Activated CD4-positive, alpha-beta T cell treated with anti-CD3 and anti-CD28 coated beads, Interleukin-2, amount 10 ng/mL, durations not matched to agents 24 days and 14 days (primary cell): Measurements from ENCODE around the gene EML6. TPM values are rescaled to one million over a fixed set of nuclear protein-coding genes. Genes with fewer than 3 reads are reported as not detected.

Experiments used
- DNase-seq: peaks from one replicate; pipeline ENCODE4 v3.0.0; 2022
- H3K27ac Mint-ChIP-seq: one replicate; pipeline ENCODE4 v1.8.0; 2022; ENCODE audit warnings: mild to moderate bottlenecking, mixed read lengths
- H3K27me3 Mint-ChIP-seq: one replicate; pipeline ENCODE4 v1.8.0; 2022; ENCODE audit warnings: mixed read lengths
- H3K36me3 Mint-ChIP-seq: one replicate; pipeline ENCODE4 v1.8.0; 2022; ENCODE audit warnings: low read depth, mild to moderate bottlenecking, mixed read lengths
- H3K4me1 Mint-ChIP-seq: one replicate; pipeline ENCODE4 v1.8.0; 2021; ENCODE audit warnings: mixed read lengths
- H3K4me3 Mint-ChIP-seq: one replicate; pipeline ENCODE4 v1.8.0; 2022; ENCODE audit warnings: mild to moderate bottlenecking, moderate library complexity, mixed read lengths
- H3K9me3 Mint-ChIP-seq: one replicate; pipeline ENCODE4 v1.8.0; 2021; ENCODE audit warnings: mixed read lengths
- intact Hi-C: fragments of 100-400 bp; cut with micrococcal nuclease; formaldehyde crosslinking; loops from one replicate; pipeline ENCODE4 v1.15.1; 2023
- total RNA-seq: library from RNA; stranded (reverse); gene quantifications from 2 replicates; pipeline ENCODE4 v1.2.3, GENCODE V29; 2022

EML6 gene
- total RNA-seq, 1 donor from 2014 or later: 0.77 TPM

DNA sequence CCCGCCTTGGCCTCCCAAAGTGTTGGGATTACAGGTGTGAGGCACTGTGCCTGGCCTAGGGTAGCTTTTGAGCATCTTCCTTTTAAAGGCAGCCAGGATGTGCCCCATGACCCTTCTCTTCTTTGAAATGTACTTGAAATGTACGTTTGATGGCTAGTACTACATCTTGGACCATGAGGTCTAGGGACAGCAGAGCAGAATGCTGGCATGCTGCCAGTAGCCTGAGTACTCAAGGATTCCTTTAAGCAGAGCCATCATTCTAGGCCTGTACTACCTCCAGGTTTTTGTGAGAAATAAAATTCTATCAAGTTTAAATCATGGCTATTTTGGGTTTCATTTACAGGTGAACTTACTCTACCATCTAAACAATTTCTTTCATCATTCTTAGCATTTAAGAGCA lies 2.9 kb upstream of the EML6 start:
- H3K4me3 Mint-ChIP-seq: no peak overlapping the region
- no peaks in the 10 kb centered on the region for H3K9me3 Mint-ChIP-seq
- intact Hi-C loops: loop anchor here (5.0 kb wide), 4 partner anchors 198 to 972 kb away; partner anchors contain the start of genes PNPT1 and RTN4
- peaks cover 13% of the 10 kb centered on the region for H3K4me1 Mint-ChIP-seq
- H3K36me3 Mint-ChIP-seq: no peaks in the 10 kb centered on the region
- no peak for DNase-seq
- peaks cover 65% of the 10 kb centered on the region for H3K27me3 Mint-ChIP-seq
- H3K27ac Mint-ChIP-seq: no peak overlapping the region

DNA sequence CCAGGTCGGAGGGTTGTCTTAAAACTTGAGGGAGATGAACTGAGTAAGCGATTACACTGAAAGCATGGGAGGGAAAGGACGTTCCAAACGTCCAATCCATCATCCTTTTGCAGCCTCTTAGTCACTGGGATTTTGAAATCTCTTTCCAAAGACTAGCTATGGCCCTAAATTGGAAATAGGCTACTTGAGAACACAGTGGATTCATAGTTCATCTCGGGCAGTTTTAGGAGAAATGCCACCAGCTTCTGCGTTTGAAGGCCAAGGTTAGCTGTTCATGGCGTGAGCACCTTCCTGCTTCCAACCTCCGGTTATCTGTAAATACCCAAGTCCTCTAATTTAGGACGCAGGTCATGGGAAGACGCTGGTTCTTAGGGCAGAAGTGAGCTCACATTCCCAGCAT lies 821 bp upstream of the EML6 start:
- intact Hi-C loops: loop anchor here (1.0 to 5.0 kb wide), 12 partner anchors 42 to 970 kb away; partner anchors contain the start of genes ACYP2, CHAC2, CLHC1 and PNPT1
- no peaks in the 10 kb centered on the region for H3K9me3 Mint-ChIP-seq
- peak overlapping the region; percentile 82 for H3K27ac Mint-ChIP-seq
- peaks cover 74% of the 10 kb centered on the region for H3K27me3 Mint-ChIP-seq
- DNase-seq: no peak
- peak overlapping the region; percentile 96 for H3K4me3 Mint-ChIP-seq
- peaks cover 13% of the 10 kb centered on the region for H3K4me1 Mint-ChIP-seq
- H3K36me3 Mint-ChIP-seq: no peaks in the 10 kb centered on the region

DNA sequence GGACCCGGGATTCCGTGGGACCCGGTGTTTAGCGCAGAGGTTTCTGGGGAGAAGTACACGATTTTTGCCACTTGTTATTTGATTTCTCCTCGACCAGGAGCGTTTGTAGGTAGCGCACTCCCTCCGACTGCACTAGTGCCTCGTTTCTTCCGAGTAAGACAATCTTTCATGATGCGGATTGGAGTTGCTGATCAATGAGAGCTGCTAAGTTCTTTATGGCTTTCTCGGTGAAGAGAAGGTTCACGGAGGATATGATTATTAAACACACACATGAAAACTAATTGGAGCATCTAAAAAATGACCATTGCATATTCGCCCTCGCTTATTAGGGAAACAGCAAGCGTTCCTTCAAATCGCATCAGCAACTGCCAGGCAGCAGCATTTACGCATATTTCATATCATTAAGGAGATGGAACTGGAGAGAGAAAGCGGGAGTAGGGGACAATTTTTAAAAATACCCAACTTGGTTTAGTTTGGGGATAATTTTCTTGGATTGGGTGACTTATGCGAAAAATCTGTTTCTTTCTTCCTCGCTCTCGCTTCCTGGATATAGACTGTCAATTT lies 616 bp downstream of the EML6 start:
- H3K4me3 Mint-ChIP-seq: peak overlapping the region; percentile 96
- H3K4me1 Mint-ChIP-seq: peaks cover 13% of the 10 kb centered on the region
- no peaks in the 10 kb centered on the region for H3K9me3 Mint-ChIP-seq
- no peaks in the 10 kb centered on the region for H3K36me3 Mint-ChIP-seq
- peaks cover 72% of the 10 kb centered on the region for H3K27me3 Mint-ChIP-seq
- intact Hi-C loops: loop anchor here (1.0 to 5.0 kb wide), 12 partner anchors 44 to 968 kb away; partner anchors contain the start of genes ACYP2, CHAC2, CLHC1 and PNPT1
- peak overlapping the region; percentile 68 for H3K27ac Mint-ChIP-seq
- DNase-seq: no peak

DNA sequence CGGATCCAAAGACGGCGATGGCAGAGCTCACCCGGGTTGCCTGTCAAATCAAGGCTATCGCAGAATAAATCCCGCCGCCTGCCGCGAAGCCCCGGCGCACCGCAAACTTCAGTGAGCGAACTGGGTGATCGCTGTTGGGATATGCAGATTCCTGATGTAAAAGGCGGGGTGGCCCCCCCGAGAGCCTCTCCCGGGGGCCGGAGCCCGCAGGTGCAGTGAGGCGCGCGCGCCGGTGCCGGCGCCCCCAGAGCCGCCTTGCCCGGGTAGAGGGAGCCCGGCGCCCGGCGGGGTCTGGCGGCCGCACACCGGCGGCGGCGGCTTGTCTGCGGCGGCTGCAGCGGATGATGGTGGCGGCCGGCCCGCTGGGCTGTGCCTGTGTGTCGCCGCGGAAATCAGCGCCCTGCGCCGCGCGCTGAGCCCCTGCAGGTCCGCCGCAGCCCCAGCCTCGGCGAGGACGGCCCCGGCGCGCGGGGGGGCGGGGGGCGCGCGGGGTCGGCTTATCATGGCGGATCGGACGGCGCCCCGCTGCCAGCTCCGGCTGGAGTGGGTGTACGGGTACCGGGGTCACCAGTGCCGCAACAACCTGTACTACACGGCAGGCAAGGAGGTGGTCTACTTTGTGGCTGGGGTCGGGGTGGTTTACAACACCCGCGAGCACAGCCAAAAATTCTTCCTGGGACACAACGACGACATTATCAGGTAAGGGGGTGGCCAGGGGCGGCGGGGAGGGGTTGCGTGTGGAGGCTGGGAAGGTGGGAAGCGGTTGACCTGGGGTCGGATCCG lies 1.3 kb downstream of the EML6 start:
- Mint-ChIP-seq H3K36me3 (no peaks in the 10 kb centered on the region), H3K27ac (no peak overlapping the region), H3K27me3 (peaks cover 74% of the 10 kb centered on the region), H3K4me1 (peaks cover 13% of the 10 kb centered on the region), H3K9me3 (no peaks in the 10 kb centered on the region), H3K4me3 (peak overlapping the region; percentile 96)
- peak; percentile 77 for DNase-seq
- intact Hi-C loops: loop anchor here (5.0 kb wide), 4 partner anchors 202 to 968 kb away; partner anchors contain the start of genes PNPT1 and RTN4

DNA sequence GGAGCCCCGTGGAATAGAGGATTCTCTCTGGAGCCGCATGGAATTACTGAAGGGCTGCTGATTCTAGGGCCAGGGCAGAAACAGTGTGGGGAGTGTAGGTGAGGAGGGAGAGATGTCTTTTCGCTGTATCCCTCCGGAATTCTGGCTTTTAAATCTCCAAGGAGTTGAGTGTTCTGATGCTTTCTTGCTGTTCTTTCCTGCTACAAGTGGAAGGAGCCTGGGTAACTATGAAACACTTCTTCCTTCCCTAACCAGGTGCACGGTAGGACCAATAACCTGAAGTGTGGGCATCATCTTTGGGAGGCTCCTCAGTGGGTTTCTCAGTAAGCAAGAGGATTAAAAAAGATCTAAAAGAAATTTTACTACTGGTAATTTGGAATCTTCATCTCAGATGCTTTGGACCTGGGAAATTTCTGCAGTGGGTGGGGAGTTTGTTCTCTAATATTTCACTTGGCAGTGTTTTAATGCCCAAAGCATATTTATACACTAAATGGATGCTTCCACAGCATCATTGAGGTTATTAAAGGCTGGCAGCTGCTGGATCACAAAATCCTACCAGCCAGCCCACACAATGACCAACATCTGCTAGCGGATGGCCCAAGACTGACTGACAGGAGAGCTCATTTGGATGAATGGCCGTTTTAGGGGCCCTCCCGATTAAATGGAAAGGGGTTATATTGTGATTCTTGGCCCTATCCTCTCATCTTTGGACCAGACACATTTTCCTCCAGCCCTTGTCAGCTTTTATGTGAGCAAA lies 2.1 kb downstream of the EML6 start:
- intact Hi-C loops: no loop called here
- Mint-ChIP-seq H3K36me3 (no peaks in the 10 kb centered on the region), H3K4me3 (peak overlapping the region; percentile 81), H3K9me3 (no peaks in the 10 kb centered on the region), H3K27me3 (peaks cover 66% of the 10 kb centered on the region), H3K27ac (no peak overlapping the region), H3K4me1 (peaks cover 13% of the 10 kb centered on the region)
- peak; percentile 52 for DNase-seq

DNA sequence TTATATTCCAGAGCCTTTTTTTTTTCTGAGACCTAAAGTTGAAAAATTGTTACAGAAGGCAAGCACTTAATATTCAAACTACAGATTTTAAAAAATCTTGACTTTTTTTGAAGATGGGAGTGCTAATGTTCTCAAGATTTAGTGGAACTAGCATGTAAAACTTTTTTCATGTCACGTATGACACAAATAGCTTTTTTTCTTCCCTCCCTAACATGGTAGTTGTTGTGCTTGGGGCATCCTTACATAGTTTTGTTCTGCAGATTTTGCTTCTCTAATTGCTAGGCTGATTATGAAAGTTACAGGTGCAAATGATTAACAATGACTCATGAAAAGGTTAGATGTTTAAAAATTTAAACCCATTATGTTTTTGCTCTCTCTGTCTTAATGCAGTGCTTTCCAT lies 3.0 kb downstream of the EML6 start:
- Mint-ChIP-seq H3K36me3 (no peaks in the 10 kb centered on the region), H3K27ac (no peak overlapping the region), H3K9me3 (no peaks in the 10 kb centered on the region), H3K4me1 (peaks cover 13% of the 10 kb centered on the region), H3K4me3 (no peak overlapping the region), H3K27me3 (peaks cover 63% of the 10 kb centered on the region)
- intact Hi-C loops: no loop called here
- DNase-seq: no peak

DNA sequence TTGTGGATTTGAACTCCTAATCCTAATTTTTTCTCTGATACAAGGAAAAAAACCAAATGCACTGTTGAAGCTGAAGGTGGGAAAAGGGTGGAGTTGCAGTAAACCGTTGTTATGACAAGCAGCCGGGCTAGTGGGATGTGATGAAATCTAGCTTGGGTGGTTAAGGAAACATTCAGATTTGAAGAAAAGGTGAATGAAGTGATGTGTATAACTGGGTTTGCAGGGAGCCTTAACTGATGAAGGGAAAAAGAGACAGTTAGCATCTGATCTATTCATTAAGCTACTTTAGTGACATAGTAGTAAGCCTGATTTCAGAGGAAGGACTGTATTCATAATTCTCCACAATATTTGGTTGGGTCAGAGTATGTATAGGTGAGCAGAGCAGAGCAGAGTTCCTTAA lies 3.5 kb downstream of the EML6 start:
- peak; percentile 51 for DNase-seq
- no peak overlapping the region for H3K4me3 Mint-ChIP-seq
- H3K36me3 Mint-ChIP-seq: no peaks in the 10 kb centered on the region
- peaks cover 13% of the 10 kb centered on the region for H3K4me1 Mint-ChIP-seq
- intact Hi-C loops: no loop called here
- no peak overlapping the region for H3K27ac Mint-ChIP-seq
- H3K9me3 Mint-ChIP-seq: no peaks in the 10 kb centered on the region
- peaks cover 61% of the 10 kb centered on the region for H3K27me3 Mint-ChIP-seq

DNA sequence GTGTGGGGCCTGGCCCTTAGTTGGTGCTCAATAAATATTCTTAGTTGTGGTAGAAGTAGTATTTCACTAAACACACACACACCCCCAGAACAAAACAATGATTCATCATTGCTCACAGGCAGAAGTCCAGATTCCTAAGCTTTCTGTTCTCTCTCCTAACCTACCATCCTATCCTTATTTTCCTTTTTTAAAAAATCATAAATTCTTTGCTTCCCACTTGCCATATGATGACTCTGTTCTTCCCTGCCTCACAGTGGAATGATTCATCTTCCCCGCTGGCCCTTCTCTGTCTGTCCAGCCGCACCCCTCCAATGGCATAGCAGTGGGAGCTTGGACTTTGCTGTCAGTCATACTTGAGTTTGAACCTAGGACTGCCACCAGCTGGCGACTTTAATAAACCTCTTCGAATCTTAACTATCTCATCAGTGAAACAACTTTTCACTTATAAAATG lies 5.2 kb downstream of the EML6 start:
- Mint-ChIP-seq H3K4me1 (peaks cover 8% of the 10 kb centered on the region), H3K9me3 (no peaks in the 10 kb centered on the region), H3K36me3 (no peaks in the 10 kb centered on the region), H3K27me3 (peaks cover 61% of the 10 kb centered on the region), H3K27ac (no peak overlapping the region), H3K4me3 (no peak overlapping the region)
- no peak for DNase-seq
- intact Hi-C loops: no loop called here

DNA sequence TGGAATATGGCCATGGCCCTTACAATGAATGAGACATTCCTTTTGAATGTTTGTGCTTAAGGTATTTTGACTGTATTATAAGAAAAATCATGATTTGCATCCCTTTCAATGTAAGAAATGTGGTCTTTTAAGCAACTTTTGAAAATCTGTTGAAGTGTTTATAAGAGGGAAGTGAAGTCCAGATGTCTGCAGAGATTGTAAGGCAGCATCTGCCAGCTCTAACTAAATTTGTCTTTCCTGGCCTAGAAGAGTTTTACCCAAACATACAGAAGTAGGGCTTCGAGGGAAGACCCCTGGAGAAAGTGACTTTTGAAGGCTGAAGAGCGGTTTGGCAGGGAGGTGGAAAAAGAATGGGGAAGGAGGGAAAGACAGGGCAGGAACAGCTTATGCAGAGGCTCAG lies 12.2 kb downstream of the EML6 start:
- H3K4me1 Mint-ChIP-seq: no peaks in the 10 kb centered on the region
- peaks cover 20% of the 10 kb centered on the region for H3K27me3 Mint-ChIP-seq
- intact Hi-C loops: no loop called here

DNA sequence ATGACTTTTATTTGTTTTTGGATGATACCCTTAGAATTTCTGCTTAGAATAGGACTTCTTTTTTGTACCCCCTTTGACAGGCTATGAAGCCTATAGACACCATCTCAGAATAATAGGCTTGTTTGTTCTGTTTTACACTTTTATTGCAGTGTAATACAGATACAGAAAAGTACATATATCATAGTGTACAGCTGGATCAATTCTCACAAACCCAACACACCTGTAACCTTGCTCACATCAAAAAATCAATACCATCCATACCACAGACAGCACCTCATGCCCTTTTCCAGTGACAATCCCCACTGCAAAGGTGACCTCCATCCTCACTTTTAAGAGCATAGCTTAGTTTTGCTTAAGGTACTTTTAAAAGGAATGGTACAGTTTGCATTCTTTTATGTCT lies 14.8 kb downstream of the EML6 start:
- no peak for DNase-seq
- no peak overlapping the region for H3K4me3 Mint-ChIP-seq
- H3K27me3 Mint-ChIP-seq: peaks cover 18% of the 10 kb centered on the region
- no peaks in the 10 kb centered on the region for H3K36me3 Mint-ChIP-seq
- H3K9me3 Mint-ChIP-seq: no peaks in the 10 kb centered on the region
- H3K27ac Mint-ChIP-seq: no peak overlapping the region
- H3K4me1 Mint-ChIP-seq: no peaks in the 10 kb centered on the region
- intact Hi-C loops: no loop called here

More for the DNA sequence above, 12.2 kb downstream of the EML6 start:
- Mint-ChIP-seq H3K9me3 (no peaks in the 10 kb centered on the region), H3K4me3 (no peak overlapping the region), H3K27ac (no peak overlapping the region), H3K36me3 (no peaks in the 10 kb centered on the region)
- no peak for DNase-seq

DNA sequence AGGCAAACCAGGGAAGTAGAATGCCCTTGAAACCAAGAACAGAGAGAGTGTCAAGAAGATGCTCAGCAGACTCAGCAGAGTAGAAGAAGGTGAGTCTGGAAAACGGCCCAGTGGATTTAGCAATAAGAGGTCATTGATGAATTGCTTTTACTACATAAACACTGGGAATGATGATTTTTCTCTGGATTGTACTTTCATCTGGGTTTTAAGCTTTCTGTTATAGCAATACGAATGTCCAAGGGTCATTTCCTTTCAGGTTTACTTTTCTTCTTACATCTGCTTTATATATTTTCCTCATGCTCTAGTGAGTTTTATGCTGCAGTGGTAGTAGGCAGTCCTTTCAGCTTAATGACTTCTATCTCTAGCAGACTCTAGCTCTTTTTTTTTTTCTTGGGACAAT lies 16.9 kb downstream of the EML6 start:
- DNase-seq: no peak
- Mint-ChIP-seq H3K4me1 (no peaks in the 10 kb centered on the region), H3K4me3 (no peak overlapping the region), H3K9me3 (no peaks in the 10 kb centered on the region), H3K27ac (no peak overlapping the region), H3K36me3 (no peaks in the 10 kb centered on the region), H3K27me3 (peaks cover 17% of the 10 kb centered on the region)
- intact Hi-C loops: no loop called here

DNA sequence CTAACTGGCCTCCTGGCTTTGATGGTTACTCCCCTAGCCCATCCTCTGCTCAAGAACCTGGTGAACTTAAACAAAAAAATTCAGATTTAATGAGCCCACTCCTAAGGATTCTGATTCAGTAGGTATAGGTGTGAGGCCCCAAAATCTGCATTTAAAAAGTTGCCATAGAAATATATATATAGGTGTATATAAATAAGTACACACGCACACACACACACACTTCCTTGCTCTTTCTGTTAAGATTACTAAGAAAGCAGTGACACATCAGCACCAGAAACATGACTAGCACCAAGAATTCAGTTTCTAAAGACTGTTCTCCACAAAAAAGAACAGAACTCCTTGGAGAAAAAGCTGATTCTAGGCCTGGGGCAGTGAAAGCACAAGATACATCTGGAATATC lies 17.8 kb downstream of the EML6 start:
- Mint-ChIP-seq H3K36me3 (no peaks in the 10 kb centered on the region), H3K27ac (no peak overlapping the region), H3K27me3 (peaks cover 21% of the 10 kb centered on the region), H3K9me3 (no peaks in the 10 kb centered on the region), H3K4me1 (no peaks in the 10 kb centered on the region), H3K4me3 (no peak overlapping the region)
- intact Hi-C loops: no loop called here
- no peak for DNase-seq

DNA sequence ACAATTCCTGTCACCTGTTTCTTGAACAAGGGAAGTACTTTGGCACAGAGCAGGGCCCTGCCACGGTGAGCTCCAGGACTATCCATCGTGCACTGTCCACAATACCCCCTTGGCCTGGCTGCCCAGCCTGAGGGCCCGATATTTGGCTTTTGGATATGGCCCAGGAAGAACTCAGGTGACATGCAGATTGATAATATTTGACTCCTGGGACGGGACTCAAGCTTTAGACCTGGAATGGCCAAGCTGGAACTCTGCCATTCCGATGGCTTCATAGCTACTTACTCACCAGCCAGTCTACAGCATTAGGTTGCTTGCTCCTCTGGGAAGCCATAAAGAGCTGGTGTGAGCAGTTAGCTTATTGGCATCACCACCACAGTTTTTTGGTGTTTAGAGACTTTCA lies 26.6 kb downstream of the EML6 start:
- Mint-ChIP-seq H3K4me1 (no peaks in the 10 kb centered on the region), H3K36me3 (no peaks in the 10 kb centered on the region), H3K27ac (no peak overlapping the region), H3K4me3 (no peak overlapping the region), H3K27me3 (peaks cover 6% of the 10 kb centered on the region), H3K9me3 (no peaks in the 10 kb centered on the region)
- DNase-seq: no peak
- intact Hi-C loops: no loop called here

DNA sequence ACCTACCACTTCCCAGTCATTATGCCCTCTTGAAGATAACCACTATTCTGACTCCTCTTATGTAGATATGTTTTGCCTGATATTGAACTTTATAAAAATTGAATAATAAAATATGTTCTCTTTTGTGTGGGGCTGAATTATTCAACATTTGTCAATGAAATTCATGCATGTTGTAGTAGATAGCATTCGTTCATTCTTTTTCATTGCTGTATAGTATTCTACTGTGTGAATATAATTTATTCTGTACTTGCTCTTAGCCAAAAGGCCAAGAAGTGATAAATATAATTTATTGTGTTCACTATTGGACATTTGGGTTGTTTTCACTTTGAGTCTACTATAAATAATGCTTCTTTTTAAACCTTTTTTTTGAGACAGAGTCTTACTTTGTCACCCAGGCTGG lies 29.0 kb downstream of the EML6 start:
- Mint-ChIP-seq H3K27me3 (peaks cover 6% of the 10 kb centered on the region), H3K9me3 (no peaks in the 10 kb centered on the region)

More for the DNA sequence above, 29.0 kb downstream of the EML6 start:
- Mint-ChIP-seq H3K4me1 (no peaks in the 10 kb centered on the region), H3K27ac (no peak overlapping the region), H3K4me3 (no peak overlapping the region), H3K36me3 (no peaks in the 10 kb centered on the region)
- intact Hi-C loops: no loop called here
- DNase-seq: no peak
